CD4-positive, alpha-beta T cell treated with Interleukin-1 beta for 1 hour (primary cell): ENCODE measurements around the gene PANX3.

Experiments
- DNase-seq, 2 donors: peaks; one replicate each; pipeline ENCODE4 v3.0.0-alpha.2; 2020 to 2022

PANX3 gene

DNA sequence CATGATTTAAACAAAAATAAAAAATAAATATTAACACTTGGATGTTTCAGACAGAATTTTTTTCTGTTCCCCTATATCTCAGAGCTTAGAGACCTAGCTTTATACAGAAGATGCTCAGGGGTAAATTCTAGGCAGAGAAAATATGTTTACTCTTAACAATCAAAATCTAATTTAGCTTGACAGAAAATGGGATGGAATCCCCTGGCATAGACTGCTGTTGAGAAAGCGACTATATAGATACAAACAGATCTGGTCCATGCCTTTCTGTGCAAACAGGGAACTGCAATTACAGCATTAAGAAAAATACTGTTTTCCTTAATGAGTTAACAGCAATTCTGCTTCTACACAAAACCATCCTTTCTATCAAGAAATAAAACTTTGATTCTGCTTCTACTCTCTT, 47.8 kb downstream of the PANX3 start:
- DNase-seq, result no peak

DNA sequence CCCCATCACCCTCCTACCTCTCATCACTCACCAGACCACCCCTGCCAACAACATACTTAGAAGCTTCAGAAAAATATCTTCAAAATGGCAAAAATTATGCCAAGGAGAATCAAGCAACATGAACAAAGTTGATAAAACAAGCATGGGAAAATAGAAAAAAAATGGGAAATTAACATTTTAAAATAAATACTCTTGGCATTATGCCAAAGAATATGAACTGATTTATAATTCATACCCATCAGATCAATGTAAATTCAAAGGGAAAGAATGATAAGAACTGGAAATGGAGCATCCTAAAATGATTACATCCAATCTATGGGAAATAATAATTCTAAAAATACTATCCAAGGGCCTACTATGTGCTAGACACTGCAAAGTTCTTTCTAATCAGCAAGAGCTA, 50.3 kb downstream of the PANX3 start:
- DNase-seq, result no peak

DNA sequence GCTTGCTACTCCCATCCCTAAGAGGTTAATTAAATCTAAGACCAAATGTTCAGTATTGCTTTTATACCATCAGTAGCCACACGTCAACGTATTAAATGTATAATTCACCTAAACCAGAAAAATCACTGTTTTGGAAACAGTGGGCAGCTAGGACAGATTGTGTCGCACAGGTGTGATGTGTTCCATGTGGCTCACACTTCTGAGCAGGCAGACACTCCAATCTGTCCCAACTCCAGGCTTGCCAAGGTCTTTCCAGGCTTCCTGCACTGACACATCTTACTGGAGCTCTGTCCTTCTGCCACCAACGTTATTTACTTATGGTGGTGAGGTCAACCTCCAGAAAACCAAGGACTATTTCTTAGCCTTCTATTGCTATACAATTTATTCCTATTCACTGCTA, 50.9 kb downstream of the PANX3 start:
- DNase-seq, result no peak

DNA sequence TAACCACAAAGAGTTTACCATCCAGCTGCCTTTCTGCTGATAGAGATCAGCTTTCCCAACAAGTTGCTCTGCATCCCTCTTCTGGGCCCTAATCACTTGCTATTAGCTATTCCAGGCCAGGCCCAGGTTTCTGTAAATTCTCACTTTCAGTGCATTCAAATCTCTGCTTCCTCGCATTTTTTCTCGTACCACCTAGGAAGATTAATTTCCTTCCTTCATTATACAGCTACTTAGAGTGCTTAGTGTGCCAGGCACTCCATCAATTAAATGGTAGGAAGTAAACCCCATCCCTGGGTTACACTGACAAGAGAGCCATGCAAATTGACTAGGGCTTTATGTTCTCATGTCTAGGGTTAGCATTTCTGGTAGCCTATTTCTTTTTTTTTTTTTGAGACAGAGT, 52.6 kb downstream of the PANX3 start:
- no peak for DNase-seq

DNA sequence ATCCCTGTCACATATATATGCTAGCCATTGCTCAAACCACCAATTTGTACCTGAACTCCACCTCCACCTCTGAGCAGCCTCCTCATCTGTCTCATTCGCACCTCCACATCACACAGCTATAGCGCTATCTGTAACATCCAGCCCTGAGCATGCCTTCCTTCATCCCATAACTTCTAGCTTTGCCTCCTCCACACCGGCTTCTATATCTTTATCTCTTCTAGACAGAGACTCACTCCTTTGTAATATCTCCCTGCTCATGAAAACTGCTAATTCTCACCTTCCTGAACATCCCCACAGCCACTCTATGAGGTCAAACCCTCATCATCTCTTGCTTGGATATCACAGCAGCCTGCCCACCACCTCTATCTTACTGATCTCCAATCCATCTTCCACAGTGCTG, 56.4 kb downstream of the PANX3 start:
- no peak for DNase-seq

DNA sequence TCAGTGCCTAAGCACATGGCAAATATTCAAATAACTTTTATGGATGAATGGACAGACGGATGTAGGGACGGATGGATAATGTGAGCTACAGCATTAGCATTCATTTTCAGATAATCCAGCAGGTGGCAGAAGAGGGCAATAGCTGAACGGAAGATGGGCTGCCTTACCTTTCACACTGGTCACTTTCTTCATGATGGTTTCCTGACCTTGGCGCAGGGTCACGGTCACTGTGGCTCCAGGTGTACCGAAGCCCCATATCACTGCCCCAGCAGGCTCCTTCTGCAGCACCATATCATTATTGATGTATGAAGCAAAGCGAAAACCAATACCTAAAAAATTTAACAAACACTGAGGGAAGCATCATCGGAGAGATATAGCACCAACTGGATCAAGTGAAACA, 58.0 kb downstream of the PANX3 start:
- DNase-seq, result peak; percentile 36 to 69
